ENCODE results near the gene COX11. TPM values are rescaled to one million over a fixed set of nuclear protein-coding genes. Genes with fewer than 3 reads are reported as not detected.

COX11 gene
- total RNA-seq, 1 donor from 2014 or later = 38.0 TPM

- Mint-ChIP-seq H3K4me3 (ENCODE audit: unreplicated experiment) (no peak overlapping the region), H3K4me1 (ENCODE audit: unreplicated experiment) (peaks cover 7% of the 10 kb centered on the region), H3K9me3 (ENCODE audit: unreplicated experiment) (no peaks in the 10 kb centered on the region), H3K36me3 (ENCODE audit: low read depth, unreplicated experiment) (no peaks in the 10 kb centered on the region), H3K27me3 (ENCODE audit: unreplicated experiment) (no peaks in the 10 kb centered on the region), H3K27ac (ENCODE audit: unreplicated experiment) (no peak overlapping the region)
- TF ChIP-seq CTCF (IDR thresholded peaks at IDR 0.05; ENCODE audit: unreplicated experiment) = no peak
- no peak for DNase-seq (ENCODE audit: low spot score)
These were observed 1.5 kb upstream of the COX11 start for GRCh38 chr17:54969658-54970572.

- Mint-ChIP-seq H3K9me3 (ENCODE audit: unreplicated experiment) (no peaks in the 10 kb centered on the region), H3K27me3 (ENCODE audit: unreplicated experiment) (no peaks in the 10 kb centered on the region), H3K27ac (ENCODE audit: unreplicated experiment) (no peak overlapping the region), H3K4me3 (ENCODE audit: unreplicated experiment) (no peak overlapping the region), H3K36me3 (ENCODE audit: low read depth, unreplicated experiment) (no peaks in the 10 kb centered on the region), H3K4me1 (ENCODE audit: unreplicated experiment) (peaks cover 7% of the 10 kb centered on the region)
- no peak for TF ChIP-seq CTCF (IDR thresholded peaks at IDR 0.05; ENCODE audit: unreplicated experiment)
- DNase-seq (ENCODE audit: low spot score) = no peak
These were observed 506 bp upstream of the COX11 start for GRCh38 chr17:54968988-54969332.

GRCh38 chr17:54967621-54968261, 713 bp downstream of the COX11 start:
- peaks cover 7% of the 10 kb centered on the region for H3K4me1 Mint-ChIP-seq (ENCODE audit: unreplicated experiment)
- no peak for TF ChIP-seq CTCF (IDR thresholded peaks at IDR 0.05; ENCODE audit: unreplicated experiment)
- peak overlapping the region; percentile 31 for H3K27ac Mint-ChIP-seq (ENCODE audit: unreplicated experiment)
- no peaks in the 10 kb centered on the region for H3K9me3 Mint-ChIP-seq (ENCODE audit: unreplicated experiment)
- no peaks in the 10 kb centered on the region for H3K36me3 Mint-ChIP-seq (ENCODE audit: low read depth, unreplicated experiment)
- H3K27me3 Mint-ChIP-seq (ENCODE audit: unreplicated experiment) = no peaks in the 10 kb centered on the region
- DNase-seq (ENCODE audit: low spot score) = no peak
- no peak overlapping the region for H3K4me3 Mint-ChIP-seq (ENCODE audit: unreplicated experiment)

GRCh38 chr17:54956791-54957190, 11.7 kb downstream of the COX11 start:
- Mint-ChIP-seq H3K27me3 (ENCODE audit: unreplicated experiment) (no peaks in the 10 kb centered on the region), H3K27ac (ENCODE audit: unreplicated experiment) (no peak overlapping the region), H3K4me3 (ENCODE audit: unreplicated experiment) (no peak overlapping the region), H3K9me3 (ENCODE audit: unreplicated experiment) (no peaks in the 10 kb centered on the region), H3K36me3 (ENCODE audit: low read depth, unreplicated experiment) (peaks cover 13% of the 10 kb centered on the region), H3K4me1 (ENCODE audit: unreplicated experiment) (no peaks in the 10 kb centered on the region)
- no peak for DNase-seq (ENCODE audit: low spot score)
- no peak for TF ChIP-seq CTCF (IDR thresholded peaks at IDR 0.05; ENCODE audit: unreplicated experiment)

- Mint-ChIP-seq H3K27ac (ENCODE audit: unreplicated experiment) (no peak overlapping the region), H3K4me1 (ENCODE audit: unreplicated experiment) (no peaks in the 10 kb centered on the region), H3K27me3 (ENCODE audit: unreplicated experiment) (no peaks in the 10 kb centered on the region), H3K4me3 (ENCODE audit: unreplicated experiment) (no peak overlapping the region), H3K9me3 (ENCODE audit: unreplicated experiment) (no peaks in the 10 kb centered on the region), H3K36me3 (ENCODE audit: low read depth, unreplicated experiment) (no peaks in the 10 kb centered on the region)
- no peak for TF ChIP-seq CTCF (IDR thresholded peaks at IDR 0.05; ENCODE audit: unreplicated experiment)
- DNase-seq (ENCODE audit: low spot score) = no peak
These were observed 17.2 kb downstream of the COX11 start for GRCh38 chr17:54951286-54951685.

Measured in endothelial cell (in vitro differentiated cells).